NT2/D1 (cell line): ENCODE measurements around the gene PLXNA1.

Source experiments
- DNase-seq: peaks from one replicate; pipeline ENCODE4 v3.0.0-alpha.2; 2011; ENCODE audit warnings: low read depth, low spot score
- H3K27me3 ChIP-seq: 2 replicates; pipeline ENCODE4 v1.6.0; 2011; ENCODE audit warnings: mild to moderate bottlenecking; ENCODE audit not compliant: insufficient read length, insufficient read depth
- H3K36me3 ChIP-seq: 2 replicates; pipeline ENCODE4 v1.6.1; 2011; ENCODE audit warnings: mild to moderate bottlenecking, low read length, mixed read lengths; ENCODE audit not compliant: insufficient read depth, insufficient read length
- H3K4me1 ChIP-seq: 2 replicates; pipeline ENCODE4 v1.5.1; 2011; ENCODE audit not compliant: insufficient read depth, insufficient read length
- H3K4me3 ChIP-seq: 2 replicates; pipeline ENCODE4 v1.5.1; 2011; ENCODE audit warnings: low read depth; ENCODE audit not compliant: insufficient read length
- H3K9ac ChIP-seq: 2 replicates; pipeline ENCODE4 v1.6.0; 2011; ENCODE audit warnings: low read depth; ENCODE audit not compliant: insufficient read length
- H3K9me3 ChIP-seq: 2 replicates; pipeline ENCODE4 v1.5.1; 2011; ENCODE audit warnings: mild to moderate bottlenecking, low read length; ENCODE audit not compliant: insufficient read depth
- SUZ12 ChIP-seq: IDR thresholded peaks from 2 replicates; pipeline ENCODE4 v1.6.1; 2011; ENCODE audit not compliant: insufficient read length, insufficient read depth; ENCODE audit errors: extremely low read depth
- YY1 ChIP-seq: IDR thresholded peaks from 2 replicates; pipeline ENCODE4 v1.6.1; 2011; ENCODE audit not compliant: insufficient read length, insufficient read depth
- ZNF274 ChIP-seq: IDR thresholded peaks from 2 replicates; pipeline ENCODE4 v1.6.1; 2011; ENCODE audit warnings: mild to moderate bottlenecking, low read depth, low read length

The PLXNA1 gene

GRCh38 chr3:126982471-126983175 lies at the start of gene PLXNA1:
Gene PLXNA1 (plus strand): TSS chr3:126983115. CDS start chr3:126988594, 5,479 bp downstream.
- Histone ChIP-seq H3K4me1 (peaks cover 27% of the 10 kb centered on the region), H3K27me3 (peaks cover 9% of the 10 kb centered on the region), H3K9ac (peak within 1 kb of the TSS; percentile 93), H3K4me3 (peak within 1 kb of the TSS; percentile 80), H3K36me3 (peaks cover 20% of the 10 kb centered on the region), H3K9me3 (no peaks in the 10 kb centered on the region)
- no peak for TF ChIP-seq ZNF274
- peak; percentile 48 for DNase-seq

GRCh38 chr3:126934031-126934531 lies 48.8 kb upstream of the PLXNA1 start:
- Histone ChIP-seq H3K9me3 (no peaks in the 10 kb centered on the region), H3K9ac (no peak overlapping the region), H3K27me3 (no peaks in the 10 kb centered on the region), H3K36me3 (no peaks in the 10 kb centered on the region), H3K4me1 (peaks cover 10% of the 10 kb centered on the region), H3K4me3 (no peak overlapping the region)
- DNase-seq = no peak
- TF ChIP-seq ZNF274 (no peak), SUZ12 (no peak), YY1 (no peak)

GRCh38 chr3:126934991-126935390 lies 47.9 kb upstream of the PLXNA1 start:
- TF ChIP-seq ZNF274 = no peak
- TF ChIP-seq SUZ12 = no peak
- no peak for TF ChIP-seq YY1
- no peak for DNase-seq
- Histone ChIP-seq H3K9me3 (no peaks in the 10 kb centered on the region), H3K27me3 (no peaks in the 10 kb centered on the region), H3K9ac (no peak overlapping the region), H3K4me1 (peaks cover 10% of the 10 kb centered on the region), H3K36me3 (no peaks in the 10 kb centered on the region), H3K4me3 (no peak overlapping the region)

- Histone ChIP-seq H3K27me3 (no peaks in the 10 kb centered on the region), H3K9ac (no peak overlapping the region), H3K4me3 (no peak overlapping the region), H3K4me1 (peaks cover 10% of the 10 kb centered on the region), H3K9me3 (no peaks in the 10 kb centered on the region), H3K36me3 (no peaks in the 10 kb centered on the region)
- TF ChIP-seq SUZ12 = no peak
- TF ChIP-seq YY1 = no peak
- TF ChIP-seq ZNF274 = no peak
- DNase-seq = no peak
Measured at GRCh38 chr3:126935756-126936509, 47.0 kb upstream of the PLXNA1 start.

GRCh38 chr3:126936853-126937425 lies 46.0 kb upstream of the PLXNA1 start:
- H3K4me3 ChIP-seq = no peak overlapping the region
- H3K9me3 ChIP-seq = no peaks in the 10 kb centered on the region
- no peaks in the 10 kb centered on the region for H3K36me3 ChIP-seq
- no peak overlapping the region for H3K9ac ChIP-seq
- TF ChIP-seq SUZ12 (no peak), ZNF274 (no peak), YY1 (no peak)
- H3K4me1 ChIP-seq = peaks cover 5% of the 10 kb centered on the region
- H3K27me3 ChIP-seq = no peaks in the 10 kb centered on the region
- DNase-seq = no peak

- Histone ChIP-seq H3K36me3 (no peaks in the 10 kb centered on the region), H3K9me3 (no peaks in the 10 kb centered on the region), H3K4me3 (no peak overlapping the region), H3K27me3 (no peaks in the 10 kb centered on the region), H3K4me1 (peaks cover under 1% of the 10 kb centered on the region), H3K9ac (no peak overlapping the region)
- DNase-seq = no peak
- TF ChIP-seq ZNF274 = no peak
- TF ChIP-seq YY1 = no peak
- TF ChIP-seq SUZ12 = no peak
Measured at GRCh38 chr3:126937533-126937932, 45.4 kb upstream of the PLXNA1 start.

GRCh38 chr3:126937973-126938372 lies 44.9 kb upstream of the PLXNA1 start:
- Histone ChIP-seq H3K4me3 (no peak overlapping the region), H3K36me3 (no peaks in the 10 kb centered on the region), H3K9me3 (no peaks in the 10 kb centered on the region), H3K27me3 (no peaks in the 10 kb centered on the region), H3K9ac (no peak overlapping the region), H3K4me1 (no peaks in the 10 kb centered on the region)
- TF ChIP-seq YY1 (no peak), SUZ12 (no peak), ZNF274 (no peak)
- no peak for DNase-seq
